OCI-LY1 (cell line): Measurements from ENCODE around the gene RANBP1.

Experiments
- CTCF ChIP-seq: fragments of 200-600 bp; sonication (generic), shearing (Covaris generic); IDR thresholded peaks from 2 replicates; pipeline ENCODE4 v1.5.1; 2017; ENCODE audit warnings: mild to moderate bottlenecking, antibody characterized with exemption, low read length, moderate library complexity, mixed read lengths
- EZH2 ChIP-seq: fragments of 200-600 bp; sonication (generic), shearing (Covaris generic); IDR thresholded peaks from 2 replicates; pipeline ENCODE4 v1.8.0; 2017; ENCODE audit warnings: borderline replicate concordance, mixed run types, mild to moderate bottlenecking, antibody characterized with exemption, low read length, moderate library complexity, mixed read lengths

- TF ChIP-seq CTCF (no peak), EZH2 (no peak)
Observed at GRCh38 chr22:20147237-20147988, 31.5 kb downstream of the RANBP1 start.
